ENCODE measurements around the gene BCL2L13. TPM values are rescaled to one million over a fixed set of nuclear protein-coding genes. Genes with fewer than 3 reads are reported as not detected.

Gene BCL2L13
- total RNA-seq, 1 experiment from 2014 or later, result 135 TPM

GRCh38 chr22:17769716-17770082, 131.1 kb downstream of the BCL2L13 start:
- in situ Hi-C loops (cut with HindIII; ENCODE audit: low pct_unique_long_range_greater_than_20kb, low sequenced_read_pairs), result no loop called here

DNA sequence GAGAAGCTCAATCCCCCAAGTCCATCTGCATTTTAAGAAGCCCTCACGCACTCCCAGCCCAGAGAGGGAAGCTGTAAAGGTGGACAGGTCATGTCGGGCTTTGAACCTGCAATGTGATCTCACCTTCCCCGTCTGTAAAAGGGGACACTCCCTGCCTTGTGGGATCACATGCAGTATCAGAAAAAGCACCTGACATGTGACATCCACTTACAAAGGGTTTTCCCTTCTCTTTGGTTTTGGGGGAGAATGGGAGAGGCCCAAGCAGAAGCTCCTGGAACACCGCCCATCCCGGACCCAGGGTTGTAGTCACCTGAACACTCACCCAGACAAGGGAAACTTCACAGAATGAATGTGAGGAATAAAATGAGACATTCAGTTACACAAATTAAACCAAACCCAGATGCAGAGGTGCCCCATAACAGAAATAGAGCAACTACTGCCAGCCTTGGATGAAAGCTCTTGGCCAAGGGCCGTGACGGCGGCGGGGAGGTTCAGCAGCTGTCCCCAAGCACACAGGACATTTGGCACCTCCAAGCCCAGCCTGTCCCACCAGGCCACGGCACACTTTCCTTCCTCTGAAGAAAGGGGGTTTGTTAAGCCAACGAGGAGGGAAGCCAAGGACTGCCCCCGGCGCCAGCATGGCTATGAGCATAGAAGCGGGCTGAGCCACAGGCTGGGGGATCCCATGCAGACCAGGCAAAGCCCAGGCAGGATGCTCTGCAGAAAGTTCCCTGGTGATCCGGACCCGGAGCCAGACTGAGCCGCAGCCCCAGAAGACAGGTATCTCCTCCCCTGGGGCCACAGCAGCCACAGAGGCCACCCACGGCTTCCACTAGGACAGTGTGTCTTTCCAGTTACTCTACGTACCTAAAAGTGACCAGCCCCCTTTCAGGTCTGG, 131.9 kb downstream of the BCL2L13 start:
- no peak for DNase-seq (ENCODE audit: low read depth)
- in situ Hi-C loops (cut with HindIII; ENCODE audit: low pct_unique_long_range_greater_than_20kb, low sequenced_read_pairs), result no loop called here

More at GRCh38 chr22:17769716-17770082, 131.1 kb downstream of the BCL2L13 start:
- DNase-seq (ENCODE audit: low read depth), result no peak

DNA sequence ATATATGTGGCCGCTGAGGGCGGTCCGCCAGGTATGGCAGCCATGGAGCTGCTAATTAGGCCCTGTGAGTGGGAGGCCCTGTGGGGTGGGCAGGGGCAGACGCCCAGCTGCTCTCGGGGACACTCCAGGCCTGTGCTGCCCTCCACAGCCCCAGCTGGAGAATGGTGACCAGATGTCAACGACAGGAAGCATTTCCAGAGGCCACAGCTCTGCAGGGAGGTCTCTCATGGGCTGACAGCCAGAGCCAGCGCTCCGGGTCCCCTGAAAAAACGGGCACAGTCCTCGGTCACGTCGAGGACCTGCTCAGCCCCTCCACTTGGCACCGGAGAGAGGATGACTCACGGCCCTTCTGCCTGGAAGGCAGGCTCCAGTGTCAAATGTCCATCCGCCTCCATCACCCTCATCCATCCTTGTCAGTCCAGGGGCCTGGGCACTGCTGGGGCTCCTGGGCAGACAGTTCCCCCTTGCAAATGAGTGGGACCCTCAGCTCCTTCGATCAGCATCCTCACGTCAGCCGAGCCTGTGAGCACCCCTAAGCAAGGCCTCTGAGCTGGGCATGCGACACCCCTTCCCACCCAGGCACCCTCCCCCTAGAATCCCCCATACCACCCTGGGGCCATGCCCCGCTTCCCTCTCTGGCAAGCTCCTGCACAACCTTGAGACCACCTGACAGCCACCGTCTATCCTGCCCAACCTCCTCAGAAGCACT, 133.8 kb downstream of the BCL2L13 start:
- in situ Hi-C loops (cut with HindIII; ENCODE audit: low pct_unique_long_range_greater_than_20kb, low sequenced_read_pairs), result no loop called here
- peak; percentile 38 for DNase-seq (ENCODE audit: low read depth)

DNA sequence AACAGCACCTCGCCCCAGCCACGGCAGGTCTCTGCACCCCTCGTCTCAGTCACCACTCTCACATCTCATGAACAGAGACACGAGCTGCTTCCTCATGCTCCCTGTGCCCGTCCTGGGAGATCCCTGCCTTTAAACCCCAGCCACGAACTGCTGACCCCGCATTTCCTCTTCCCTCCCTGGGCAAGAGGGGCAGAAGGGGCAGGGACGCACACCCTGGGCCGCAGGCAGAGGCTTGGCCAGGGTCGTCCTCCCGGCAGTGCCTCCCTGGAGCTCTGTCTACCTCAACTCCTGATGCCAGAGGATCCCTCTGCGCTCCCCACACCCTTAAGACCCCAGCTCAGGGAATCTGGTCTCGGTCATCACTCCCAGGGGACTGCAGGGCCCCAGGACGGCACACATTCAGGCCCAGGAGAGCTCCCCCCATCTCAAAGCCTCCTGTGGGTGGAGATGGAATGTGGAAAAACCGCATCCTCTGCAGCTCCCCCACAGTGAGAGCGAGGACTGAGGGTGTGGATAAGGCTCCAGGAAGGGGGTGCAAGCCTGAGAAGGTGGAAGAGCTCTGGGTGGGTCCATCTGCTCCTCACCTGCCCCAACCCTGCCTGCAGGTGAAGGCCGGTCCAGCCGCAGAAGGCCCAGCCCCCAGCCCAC, 134.5 kb downstream of the BCL2L13 start:
- DNase-seq (ENCODE audit: low read depth), result no peak
- in situ Hi-C loops (cut with HindIII; ENCODE audit: low pct_unique_long_range_greater_than_20kb, low sequenced_read_pairs), result no loop called here

GRCh38 chr22:17773606-17774205, 135.1 kb downstream of the BCL2L13 start:
- DNase-seq (ENCODE audit: low read depth), result peak; percentile 32
- in situ Hi-C loops (cut with HindIII; ENCODE audit: low pct_unique_long_range_greater_than_20kb, low sequenced_read_pairs), result no loop called here

DNA sequence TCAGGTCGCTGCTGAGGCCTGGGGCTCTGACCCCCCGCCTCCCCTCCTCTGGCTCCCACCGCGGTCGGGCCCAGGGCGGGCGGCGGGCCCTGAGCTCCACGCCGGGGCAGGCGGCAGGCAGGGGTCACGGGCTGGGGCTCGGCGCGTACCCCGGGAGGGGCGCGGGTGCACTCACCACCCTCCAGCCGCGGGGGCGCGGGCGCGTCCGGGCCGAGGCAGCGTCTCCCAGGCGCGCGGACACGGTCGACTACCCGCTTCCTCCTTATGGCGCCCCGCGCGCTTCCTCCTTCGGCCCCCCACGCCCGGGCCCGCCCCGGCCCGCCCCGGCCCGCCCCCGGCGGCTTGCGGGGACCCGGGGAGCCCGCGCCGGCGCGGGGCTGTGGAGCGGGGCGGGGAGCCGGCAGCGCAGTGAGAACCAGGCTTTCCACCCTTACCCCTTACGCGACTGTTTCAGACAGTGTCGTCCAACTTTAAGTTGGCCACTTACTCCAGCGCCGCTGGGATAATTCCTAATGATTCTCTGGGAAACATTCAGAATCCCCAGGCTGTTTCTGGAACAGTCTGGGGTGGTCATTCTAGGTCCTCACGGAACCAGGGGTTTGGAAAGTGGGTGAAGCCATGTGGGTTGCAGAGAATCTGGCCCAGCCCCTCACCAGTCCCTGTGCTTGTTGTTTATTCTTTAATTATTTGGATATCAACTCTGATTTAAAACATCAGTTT, 135.8 kb downstream of the BCL2L13 start, which contains the start of gene BID:
TSS of gene BID (minus strand) at position 264 of the 720 bp plus-strand sequence. CDS start 24,353 bp downstream, outside the sequence.
- no peak for DNase-seq (ENCODE audit: low read depth)
- in situ Hi-C loops (cut with HindIII; ENCODE audit: low pct_unique_long_range_greater_than_20kb, low sequenced_read_pairs), result no loop called here

DNA sequence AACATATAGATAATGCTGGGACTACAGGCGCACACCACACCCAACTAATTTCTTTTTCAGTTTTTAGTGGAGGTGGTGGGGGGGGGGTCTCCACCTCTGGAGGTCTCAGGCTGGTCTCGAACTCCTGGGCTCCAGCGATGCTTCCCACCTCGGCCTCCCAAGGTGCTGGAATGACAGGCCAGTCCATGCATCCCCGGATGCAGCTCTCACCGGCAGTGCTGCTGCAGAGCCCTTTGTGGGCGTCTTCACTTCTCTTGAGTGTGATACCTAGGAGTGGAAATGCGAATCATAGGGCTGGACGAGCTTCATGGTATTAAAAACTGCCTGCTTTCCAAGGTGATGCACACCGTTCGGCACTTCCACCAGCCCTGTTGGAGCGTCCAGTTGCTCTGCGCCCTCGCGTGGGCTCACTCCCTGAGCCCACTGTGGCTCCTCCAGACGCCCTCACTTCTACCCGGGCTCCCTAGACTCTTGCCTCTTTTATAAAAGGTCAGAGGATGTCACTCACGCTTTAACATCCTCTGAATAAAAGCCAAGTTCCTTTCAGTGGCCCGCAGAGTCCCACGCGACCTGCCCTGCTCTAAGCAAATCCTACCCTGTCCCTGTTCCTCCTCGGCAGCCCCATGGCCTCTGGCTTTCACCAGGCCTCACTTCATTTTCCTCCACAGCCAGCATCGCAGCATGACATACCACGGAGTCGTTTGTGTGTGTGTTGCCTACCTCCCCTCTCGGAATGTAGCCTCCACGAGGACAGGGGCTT, 136.5 kb downstream of the BCL2L13 start:
- DNase-seq (ENCODE audit: low read depth), result no peak
- in situ Hi-C loops (cut with HindIII; ENCODE audit: low pct_unique_long_range_greater_than_20kb, low sequenced_read_pairs), result no loop called here

DNA sequence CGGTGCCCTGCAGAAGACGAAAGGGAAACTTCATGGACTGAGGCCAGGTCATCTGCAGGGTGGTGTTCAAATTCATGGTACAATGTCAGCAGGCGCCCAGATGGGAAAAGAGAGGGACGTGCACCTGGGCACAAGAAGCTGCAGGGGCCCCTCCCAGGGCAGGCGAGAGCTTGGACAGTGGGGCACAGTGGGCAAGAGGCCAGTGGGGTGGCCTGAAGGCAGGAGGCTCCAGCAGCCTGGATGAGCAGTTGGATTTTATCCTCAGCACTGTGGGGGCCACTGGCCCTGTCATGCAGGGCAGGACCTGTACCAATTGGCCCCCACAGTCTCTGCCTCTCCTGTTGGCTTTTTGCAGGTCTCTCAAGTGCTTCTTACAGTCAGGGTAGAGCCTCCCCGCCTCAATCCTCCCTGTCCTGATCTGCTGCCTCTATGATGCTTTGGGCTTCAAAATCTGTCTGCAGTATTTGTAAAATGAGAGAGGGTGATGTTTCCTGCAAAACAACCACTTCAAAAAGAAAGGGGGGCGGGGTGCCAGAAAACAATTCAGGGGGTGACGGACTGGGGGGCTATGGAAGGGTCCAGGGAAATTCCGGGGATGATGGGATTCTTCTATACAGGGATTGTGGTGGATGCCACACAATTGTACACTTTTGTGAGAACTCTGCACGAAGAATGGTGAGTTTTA, 137.4 kb downstream of the BCL2L13 start:
- in situ Hi-C loops (cut with HindIII; ENCODE audit: low pct_unique_long_range_greater_than_20kb, low sequenced_read_pairs), result no loop called here
- DNase-seq (ENCODE audit: low read depth), result no peak

DNA sequence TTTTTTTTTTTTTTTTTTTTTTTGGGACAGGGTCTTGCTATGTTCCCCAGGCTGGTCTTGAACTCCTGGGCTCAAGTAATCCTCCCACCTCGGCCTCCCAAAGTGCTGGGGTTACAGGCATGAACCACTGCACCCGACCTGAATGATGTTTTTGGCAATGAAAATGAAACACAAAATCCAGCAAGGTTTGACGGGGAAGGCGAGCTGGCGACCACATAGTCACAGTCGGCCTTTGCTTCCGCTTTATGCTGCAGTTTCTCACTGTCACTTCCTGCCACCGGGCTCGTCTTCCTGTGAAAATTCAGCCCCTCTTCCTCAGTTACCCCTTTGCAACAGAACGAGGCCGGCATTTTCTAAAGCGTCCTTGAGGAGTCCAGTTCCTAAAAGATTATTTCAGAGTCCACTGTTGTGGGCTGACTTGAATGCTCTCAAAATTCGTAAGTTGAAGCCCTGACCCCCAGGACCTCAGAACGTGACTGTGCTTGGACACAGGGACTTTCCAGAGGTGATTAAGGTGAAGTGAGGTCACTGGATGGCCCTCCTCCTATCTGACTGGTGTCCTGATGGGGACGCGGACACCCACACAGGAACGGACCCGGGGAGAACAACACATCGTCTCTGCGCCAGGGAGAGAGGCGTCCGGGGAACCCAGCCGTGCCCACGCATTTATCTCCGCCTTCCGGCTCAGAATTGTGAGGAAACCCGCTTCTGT, 138.6 kb downstream of the BCL2L13 start:
- no peak for DNase-seq (ENCODE audit: low read depth)

GRCh38 chr22:17777717-17778044, 139.1 kb downstream of the BCL2L13 start:
- no peak for DNase-seq (ENCODE audit: low read depth)
- in situ Hi-C loops (cut with HindIII; ENCODE audit: low pct_unique_long_range_greater_than_20kb, low sequenced_read_pairs), result no loop called here

More for the DNA sequence above, 138.6 kb downstream of the BCL2L13 start:
- in situ Hi-C loops (cut with HindIII; ENCODE audit: low pct_unique_long_range_greater_than_20kb, low sequenced_read_pairs), result no loop called here

DNA sequence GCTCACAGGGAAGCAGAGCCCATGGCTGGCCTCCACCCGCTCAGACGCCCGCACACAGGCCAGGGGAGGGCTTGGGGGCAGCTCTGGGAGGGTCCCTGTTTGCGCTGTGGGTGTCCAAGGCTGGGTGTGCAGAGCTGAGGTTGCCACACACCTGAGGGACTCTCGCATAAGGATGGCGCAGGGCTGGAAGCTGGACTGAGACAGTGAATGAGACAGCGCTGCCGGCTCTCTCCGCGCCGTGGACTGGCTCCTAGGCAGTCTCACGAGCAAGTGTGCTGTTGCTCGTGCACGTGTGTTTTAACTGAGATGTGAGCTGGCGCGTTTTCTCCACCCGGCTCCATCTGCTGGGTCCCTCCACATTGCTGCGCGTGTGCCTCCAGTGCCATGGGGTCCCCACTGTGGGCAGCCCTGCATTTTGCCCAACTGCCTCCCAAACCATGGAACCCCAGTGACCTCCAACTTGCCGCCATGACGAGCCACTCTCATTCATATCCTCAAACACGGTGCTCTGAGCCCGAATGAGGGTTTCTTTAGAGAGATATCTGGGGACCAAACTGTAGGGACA, 139.9 kb downstream of the BCL2L13 start:
- DNase-seq (ENCODE audit: low read depth), result no peak
- in situ Hi-C loops (cut with HindIII; ENCODE audit: low pct_unique_long_range_greater_than_20kb, low sequenced_read_pairs), result no loop called here

- in situ Hi-C loops (cut with HindIII; ENCODE audit: low pct_unique_long_range_greater_than_20kb, low sequenced_read_pairs), result no loop called here
- no peak for DNase-seq (ENCODE audit: low read depth)
These were observed 140.9 kb downstream of the BCL2L13 start for GRCh38 chr22:17779286-17780115.

- in situ Hi-C loops (cut with HindIII; ENCODE audit: low pct_unique_long_range_greater_than_20kb, low sequenced_read_pairs), result no loop called here
- no peak for DNase-seq (ENCODE audit: low read depth)
These were observed 141.7 kb downstream of the BCL2L13 start for GRCh38 chr22:17780116-17780740.
